H9 (cell line): ENCODE results near the gene POMT2. TPM values are rescaled to one million over a fixed set of nuclear protein-coding genes. Genes with fewer than 3 reads are reported as not detected.

Experiments used
- DNase-seq: peaks from one replicate; pipeline ENCODE4 v3.0.0-alpha.2; 2017
- H2AFZ ChIP-seq: one replicate; pipeline ENCODE4 v1.6.1; 2013; ENCODE audit warnings: mild to moderate bottlenecking, low read length, control low read depth, moderate library complexity
- H2AK5ac ChIP-seq: 2 replicates; pipeline ENCODE4 v1.6.1; 2013; ENCODE audit warnings: low read length, control low read depth, mixed read lengths; ENCODE audit not compliant: insufficient read length
- H2BK120ac ChIP-seq: one replicate; pipeline ENCODE4 v1.6.1; 2013; ENCODE audit warnings: low read depth, mild to moderate bottlenecking, low read length, control low read depth, inconsistent platforms; ENCODE audit not compliant: poor library complexity, severe bottlenecking
- H2BK12ac ChIP-seq: 2 replicates; pipeline ENCODE4 v1.6.1; 2013; ENCODE audit warnings: low read length, control low read depth, mixed read lengths, low read depth; ENCODE audit not compliant: insufficient read length
- H2BK15ac ChIP-seq: 2 replicates; pipeline ENCODE4 v1.6.1; 2013; ENCODE audit warnings: low read depth, low read length, control low read depth
- H2BK20ac ChIP-seq: one replicate; pipeline ENCODE4 v1.6.1; 2013; ENCODE audit warnings: low read depth, mild to moderate bottlenecking, low read length, control low read depth, inconsistent platforms; ENCODE audit not compliant: poor library complexity, severe bottlenecking
- H2BK5ac ChIP-seq: 2 replicates; pipeline ENCODE4 v1.6.1; 2013; ENCODE audit warnings: low read length, control low read depth, mixed read lengths; ENCODE audit not compliant: insufficient read length
- H3K14ac ChIP-seq: 2 replicates; pipeline ENCODE4 v1.6.1; 2013; ENCODE audit warnings: low read length, control low read depth; ENCODE audit not compliant: insufficient read depth
- H3K18ac ChIP-seq: 2 replicates; pipeline ENCODE4 v1.6.1; 2013; ENCODE audit warnings: low read depth, mild to moderate bottlenecking, mixed read lengths, low read length, control low read depth; ENCODE audit not compliant: insufficient read length
- H3K23ac ChIP-seq: 2 replicates; pipeline ENCODE4 v1.6.1; 2013; ENCODE audit warnings: low read length, control low read depth, mixed read lengths, low read depth; ENCODE audit not compliant: insufficient read length
- H3K23me2 ChIP-seq: 2 replicates; pipeline ENCODE4 v1.6.1; 2013; ENCODE audit warnings: low read depth, mild to moderate bottlenecking, mixed read lengths, low read length, control low read depth; ENCODE audit not compliant: insufficient read length, poor library complexity, severe bottlenecking
- H3K27ac ChIP-seq: 2 replicates; pipeline ENCODE4 v1.5.1; 2013; ENCODE audit warnings: low read length, control low read depth, mixed read lengths, low read depth; ENCODE audit not compliant: insufficient read length
- H3K27me3 ChIP-seq: 2 replicates; pipeline ENCODE4 v1.6.1; 2013; ENCODE audit warnings: low read length, control low read depth, inconsistent platforms; ENCODE audit not compliant: insufficient read depth
- H3K4ac ChIP-seq: 2 replicates; pipeline ENCODE4 v1.6.1; 2013; ENCODE audit warnings: low read depth, mild to moderate bottlenecking, control low read depth, inconsistent platforms, low read length, moderate library complexity
- H3K4me1 ChIP-seq: 2 replicates; pipeline ENCODE4 v1.6.1; 2013; ENCODE audit warnings: low read length, control low read depth, inconsistent platforms; ENCODE audit not compliant: insufficient read depth
- H3K4me2 ChIP-seq: 2 replicates; pipeline ENCODE4 v1.6.1; 2013; ENCODE audit warnings: low read length, control low read depth, mixed read lengths; ENCODE audit not compliant: insufficient read length, insufficient read depth
- H3K56ac ChIP-seq: 2 replicates; pipeline ENCODE4 v1.6.1; 2013; ENCODE audit warnings: low read depth, mild to moderate bottlenecking, mixed read lengths, low read length, control low read depth; ENCODE audit not compliant: insufficient read length
- H3K79me1 ChIP-seq: 2 replicates; pipeline ENCODE4 v1.6.1; 2013; ENCODE audit warnings: low read depth, mild to moderate bottlenecking, moderate library complexity, low read length, control low read depth, inconsistent platforms; ENCODE audit not compliant: insufficient read depth, poor library complexity, severe bottlenecking
- H3K79me2 ChIP-seq: 2 replicates; pipeline ENCODE4 v1.6.1; 2013; ENCODE audit warnings: low read length, control low read depth, inconsistent platforms; ENCODE audit not compliant: insufficient read depth
- H3K9ac ChIP-seq: 2 replicates; pipeline ENCODE4 v1.6.1; 2013; ENCODE audit warnings: low read length, control low read depth, mixed read lengths; ENCODE audit not compliant: insufficient read length; ENCODE audit errors: extremely low read depth
- H3K9me3 ChIP-seq: one replicate; pipeline ENCODE4 v1.6.1; 2013; ENCODE audit warnings: low read depth, low read length, inconsistent platforms; ENCODE audit not compliant: control insufficient read depth
- H3T11ph ChIP-seq: one replicate; pipeline ENCODE4 v1.6.1; 2013; ENCODE audit warnings: mild to moderate bottlenecking, low read length, control low read depth, inconsistent platforms
- H4K20me1 ChIP-seq: one replicate; pipeline ENCODE4 v1.6.1; 2013; ENCODE audit not compliant: control insufficient read depth, insufficient read length, insufficient read depth
- H4K5ac ChIP-seq: 2 replicates; pipeline ENCODE4 v1.6.1; 2013; ENCODE audit warnings: low read depth, mild to moderate bottlenecking, mixed read lengths, low read length, control low read depth; ENCODE audit not compliant: insufficient read length
- H4K8ac ChIP-seq: replicated peaks from 2 replicates; pipeline ENCODE4 v1.6.1; 2013; ENCODE audit warnings: low read length, control low read depth, mixed read lengths, low read depth; ENCODE audit not compliant: insufficient read length
- H4K91ac ChIP-seq: 2 replicates; pipeline ENCODE4 v1.6.1; 2013; ENCODE audit warnings: low read depth, mild to moderate bottlenecking, moderate library complexity, mixed read lengths, low read length, control low read depth; ENCODE audit not compliant: insufficient read length
- H3K27ac Mint-ChIP-seq, 3 experiments: 2 replicates in 2 of 3; 3 replicates in 1 of 3; pipeline ENCODE4 v1.8.0; 2020 to 2021; ENCODE audit warnings: mixed read lengths in 3 of 3, mild to moderate bottlenecking in 1 of 3, moderate library complexity in 1 of 3
- H3K27me3 Mint-ChIP-seq: 2 replicates; pipeline ENCODE4 v1.8.0; 2021; ENCODE audit warnings: low read depth, mild to moderate bottlenecking, moderate library complexity, mixed read lengths
- H3K36me3 Mint-ChIP-seq, 3 experiments: 2 replicates in 2 of 3; 3 replicates in 1 of 3; pipeline ENCODE4 v1.8.0; 2020 to 2021; ENCODE audit warnings: low read depth in 3 of 3, mixed read lengths in 3 of 3; ENCODE audit not compliant: insufficient read depth in 1 of 3
- H3K4me1 Mint-ChIP-seq, 2 experiments: 2 replicates each; pipeline ENCODE4 v1.8.0; 2020; ENCODE audit warnings: mixed read lengths in 2 of 2
- H3K4me3 Mint-ChIP-seq, 2 experiments: 2 replicates in 1 of 2; 3 replicates in 1 of 2; pipeline ENCODE4 v1.8.0; 2020 to 2021; ENCODE audit warnings: mild to moderate bottlenecking in 2 of 2, mixed read lengths in 2 of 2, moderate library complexity in 1 of 2
- H3K9me3 Mint-ChIP-seq, 2 experiments: 2 replicates in 1 of 2; 3 replicates in 1 of 2; pipeline ENCODE4 v1.8.0; 2020; ENCODE audit warnings: mild to moderate bottlenecking in 2 of 2, mixed read lengths in 2 of 2, moderate library complexity in 1 of 2
- WGBS: extraction: QIAGEN DNeasy Blood & Tissue Kit; methylation state at CpG from one replicate; pipeline ENCODE4 v1.1.7; 2013; ENCODE audit warnings: missing lambda C conversion rate, low lambda C conversion rate, mixed read lengths; ENCODE audit not compliant: insufficient read length; ENCODE audit errors: extremely low coverage; 5-methylcytosine and 5-hydroxymethylcytosine counted together
- total RNA-seq: library from RNA; stranded (reverse); gene quantifications from 2 replicates; pipeline ENCODE4 v1.2.1, GENCODE V29; 2021
- TF ChIP-seq, protein P1 (sequence below): fragments of 200-600 bp; sonication (generic); conservative IDR thresholded peaks from 3 replicates; pipeline ENCODE4 v1.8.0; 2021; ENCODE audit warnings: antibody characterized with exemption, mild to moderate bottlenecking

The POMT2 gene
- total RNA-seq, 1 experiment from 2014 or later = 25.2 TPM

DNA sequence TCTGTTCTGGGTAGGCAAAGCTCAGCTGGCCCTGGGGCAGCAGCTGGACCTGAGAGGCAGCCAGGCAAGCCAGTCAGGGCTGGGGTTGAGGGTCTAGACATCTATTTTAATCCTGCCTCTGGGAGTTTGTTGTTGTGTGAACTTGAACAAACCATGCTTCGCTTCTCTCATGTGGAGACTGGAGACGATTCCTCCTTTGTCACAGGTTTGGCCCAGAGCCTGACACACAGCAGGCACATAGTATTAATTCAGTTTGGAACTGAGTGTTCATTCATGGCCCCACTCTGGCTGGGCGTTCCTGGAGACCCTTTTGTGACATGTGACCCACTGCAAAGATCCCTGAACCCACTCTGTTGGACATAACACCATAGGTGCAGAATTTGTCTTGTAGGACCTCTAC, 89.0 kb downstream of the POMT2 start:
- Mint-ChIP-seq H3K4me3 (no peak overlapping the region), H3K27me3 (peaks cover 3% of the 10 kb centered on the region), H3K36me3 (no peaks in the 10 kb centered on the region), H3K9me3 (no peaks in the 10 kb centered on the region), H3K4me1 (peaks cover 2 to 9% of the 10 kb centered on the region in 2 experiments; a peak in 2 of 4 replicates), H3K27ac (no peak overlapping the region; a peak in 1 of 7 replicates)
- no peak overlapping the region for H3K4ac ChIP-seq
- no peak overlapping the region for H3T11ph ChIP-seq
- no peak overlapping the region for H2AFZ ChIP-seq
- no peaks in the 10 kb centered on the region for H4K20me1 ChIP-seq
- no peak overlapping the region for H3K18ac ChIP-seq
- no peaks in the 10 kb centered on the region for H3K79me2 ChIP-seq
- no peak overlapping the region for H2BK120ac ChIP-seq
- no peak overlapping the region for H2AK5ac ChIP-seq
- no peak overlapping the region for H4K5ac ChIP-seq
- no peaks in the 10 kb centered on the region for H3K79me1 ChIP-seq
- no peak overlapping the region for H3K27ac ChIP-seq
- H2BK12ac ChIP-seq = no peak overlapping the region
- no peak overlapping the region for H2BK5ac ChIP-seq
- DNase-seq = no peak
- no peak overlapping the region for H4K8ac ChIP-seq
- no peaks in the 10 kb centered on the region for H3K27me3 ChIP-seq
- no peak overlapping the region for H2BK15ac ChIP-seq
- H3K9ac ChIP-seq = no peak overlapping the region
- H3K9me3 ChIP-seq = no peaks in the 10 kb centered on the region
- H3K4me2 ChIP-seq = no peak overlapping the region
- no peaks in the 10 kb centered on the region for H3K23me2 ChIP-seq
- H2BK20ac ChIP-seq = no peak overlapping the region
- no peak overlapping the region for H3K23ac ChIP-seq
- H3K4me1 ChIP-seq = no peaks in the 10 kb centered on the region
- TF ChIP-seq, protein P1, sequence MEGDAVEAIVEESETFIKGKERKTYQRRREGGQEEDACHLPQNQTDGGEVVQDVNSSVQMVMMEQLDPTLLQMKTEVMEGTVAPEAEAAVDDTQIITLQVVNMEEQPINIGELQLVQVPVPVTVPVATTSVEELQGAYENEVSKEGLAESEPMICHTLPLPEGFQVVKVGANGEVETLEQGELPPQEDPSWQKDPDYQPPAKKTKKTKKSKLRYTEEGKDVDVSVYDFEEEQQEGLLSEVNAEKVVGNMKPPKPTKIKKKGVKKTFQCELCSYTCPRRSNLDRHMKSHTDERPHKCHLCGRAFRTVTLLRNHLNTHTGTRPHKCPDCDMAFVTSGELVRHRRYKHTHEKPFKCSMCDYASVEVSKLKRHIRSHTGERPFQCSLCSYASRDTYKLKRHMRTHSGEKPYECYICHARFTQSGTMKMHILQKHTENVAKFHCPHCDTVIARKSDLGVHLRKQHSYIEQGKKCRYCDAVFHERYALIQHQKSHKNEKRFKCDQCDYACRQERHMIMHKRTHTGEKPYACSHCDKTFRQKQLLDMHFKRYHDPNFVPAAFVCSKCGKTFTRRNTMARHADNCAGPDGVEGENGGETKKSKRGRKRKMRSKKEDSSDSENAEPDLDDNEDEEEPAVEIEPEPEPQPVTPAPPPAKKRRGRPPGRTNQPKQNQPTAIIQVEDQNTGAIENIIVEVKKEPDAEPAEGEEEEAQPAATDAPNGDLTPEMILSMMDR = no peak
- no peak overlapping the region for H3K14ac ChIP-seq
- no peak overlapping the region for H4K91ac ChIP-seq
- WGBS = no CpG with 5 or more reads among the region's 3 CpGs
- no peak overlapping the region for H3K56ac ChIP-seq
